Thyroid gland (tissue), 4 donors: ENCODE results near the gene KLF13. TPM values are rescaled to one million over a fixed set of nuclear protein-coding genes. Genes with fewer than 3 reads are reported as not detected.
"Not testable (repeated sequence)": the region's sequence is repeated elsewhere in the genome, so short reads cannot be mapped to it uniquely, and the experiment has no call there.

Experiments
- DNase-seq, 2 donors: peaks; one replicate each; pipeline ENCODE4 v3.0.0-alpha.2; 2019
- H3K27ac ChIP-seq, 3 donors: fragments of 200-600 bp; sonication (generic); 1 replicate in 2 of 3; 2 replicates in 1 of 3; pipeline ENCODE4 v1.5.1; 2016 to 2019; ENCODE audit warnings: mild to moderate bottlenecking in 1 of 3, moderate library complexity in 1 of 3
- H3K27me3 ChIP-seq: fragments of 200-600 bp; sonication (generic); one replicate; pipeline ENCODE4 v1.5.1; 2019
- H3K36me3 ChIP-seq, 2 donors: fragments of 200-600 bp; sonication (generic); one replicate each; pipeline ENCODE4 v1.5.1; 2016 to 2019
- H3K4me1 ChIP-seq, 2 donors: fragments of 200-600 bp; sonication (generic); one replicate each; pipeline ENCODE4 v1.5.1; 2017 to 2019
- H3K4me3 ChIP-seq, 3 donors: fragments of 200-600 bp; sonication (generic); replicated peaks in 1 of 3; 1 replicate in 2 of 3; 2 replicates in 1 of 3; pipeline ENCODE4 v1.5.1; 2016; ENCODE audit warnings: mild to moderate bottlenecking in 1 of 3
- H3K9me3 ChIP-seq: fragments of 200-600 bp; sonication (generic); one replicate; pipeline ENCODE4 v1.5.1; 2017
- POLR2A ChIP-seq, 2 donors: fragments of 450-650 bp; IDR thresholded peaks; one replicate each; pipeline ENCODE4 v1.6.1; 2017; ENCODE audit warnings: antibody characterized with exemption in 2 of 2, mild to moderate bottlenecking in 2 of 2, moderate library complexity in 1 of 2
- WGBS, 2 donors: methylation state at CpG; one replicate each; pipeline ENCODE4 v1.1.5; 2017; 5-methylcytosine and 5-hydroxymethylcytosine counted together
- intact Hi-C: fragments of 100-400 bp; cut with DNase I; formaldehyde crosslinking; loops from one replicate; pipeline ENCODE4 v1.15.1; 2023
- total RNA-seq, 4 donors: library from RNA; depleted of rRNA; stranded (reverse); fragments of >200 nt; gene quantifications; one replicate each; pipeline ENCODE4 v1.2.3, GENCODE V29; 2016
- TF ChIP-seq, protein P1 (sequence below), 6 experiments: fragments of 200-600 bp in 3 of 6; fragments of 450-650 bp in 3 of 6; sonication (generic) in 3 of 6; IDR thresholded peaks; one replicate each; pipeline ENCODE4 v1.5.1; 2016 to 2019; ENCODE audit warnings: antibody characterized with exemption in 6 of 6, mild to moderate bottlenecking in 2 of 6, inconsistent platforms in 1 of 6, moderate library complexity in 1 of 6

The KLF13 gene
- total RNA-seq, 4 donors from 2014 or later, result 84.0 to 117 (median 97.6) TPM

DNA sequence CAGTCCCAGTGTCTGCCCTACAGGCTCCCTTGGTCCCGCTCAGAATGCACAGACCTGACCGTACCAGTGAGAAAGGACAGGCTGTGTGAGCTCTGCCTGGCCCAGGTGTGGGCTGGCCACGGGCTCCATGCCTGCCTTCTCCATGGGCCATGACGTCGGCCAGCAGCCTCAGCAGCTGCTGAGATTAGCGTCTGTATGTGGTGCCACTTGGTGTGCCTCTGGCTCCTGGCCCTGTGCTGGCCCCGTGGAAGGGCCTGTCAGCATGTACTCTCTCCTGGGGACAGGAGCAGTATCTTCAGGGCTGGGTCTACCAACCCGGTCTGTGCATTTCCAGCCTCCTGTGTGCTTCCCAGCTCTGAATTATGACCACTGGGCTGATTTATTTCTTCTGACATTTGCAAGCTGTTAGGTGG, 25.7 kb downstream of the KLF13 start:
- Histone ChIP-seq H3K4me1 (peaks cover 90 to 100% of the 10 kb centered on the region in 2 donors), H3K27me3 (no peaks in the 10 kb centered on the region), H3K27ac (peak overlapping the region; percentile 96 to 100 (median 100)), H3K9me3 (no peaks in the 10 kb centered on the region), H3K36me3 (no peaks in the 10 kb centered on the region), H3K4me3 (no peak overlapping the region)
- TF ChIP-seq POLR2A (IDR thresholded peaks at IDR 0.05), result peak in 1 of 2 donors; percentile 61
- TF ChIP-seq, protein P1, sequence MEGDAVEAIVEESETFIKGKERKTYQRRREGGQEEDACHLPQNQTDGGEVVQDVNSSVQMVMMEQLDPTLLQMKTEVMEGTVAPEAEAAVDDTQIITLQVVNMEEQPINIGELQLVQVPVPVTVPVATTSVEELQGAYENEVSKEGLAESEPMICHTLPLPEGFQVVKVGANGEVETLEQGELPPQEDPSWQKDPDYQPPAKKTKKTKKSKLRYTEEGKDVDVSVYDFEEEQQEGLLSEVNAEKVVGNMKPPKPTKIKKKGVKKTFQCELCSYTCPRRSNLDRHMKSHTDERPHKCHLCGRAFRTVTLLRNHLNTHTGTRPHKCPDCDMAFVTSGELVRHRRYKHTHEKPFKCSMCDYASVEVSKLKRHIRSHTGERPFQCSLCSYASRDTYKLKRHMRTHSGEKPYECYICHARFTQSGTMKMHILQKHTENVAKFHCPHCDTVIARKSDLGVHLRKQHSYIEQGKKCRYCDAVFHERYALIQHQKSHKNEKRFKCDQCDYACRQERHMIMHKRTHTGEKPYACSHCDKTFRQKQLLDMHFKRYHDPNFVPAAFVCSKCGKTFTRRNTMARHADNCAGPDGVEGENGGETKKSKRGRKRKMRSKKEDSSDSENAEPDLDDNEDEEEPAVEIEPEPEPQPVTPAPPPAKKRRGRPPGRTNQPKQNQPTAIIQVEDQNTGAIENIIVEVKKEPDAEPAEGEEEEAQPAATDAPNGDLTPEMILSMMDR (IDR thresholded peaks at IDR 0.05), result no peak
- intact Hi-C loops, result no loop called here
- 3 to 23% methylated on average over 5 to 7 of the region's 8 CpGs for WGBS, 2 donors
- DNase-seq, result peak; percentile 81 to 87

DNA sequence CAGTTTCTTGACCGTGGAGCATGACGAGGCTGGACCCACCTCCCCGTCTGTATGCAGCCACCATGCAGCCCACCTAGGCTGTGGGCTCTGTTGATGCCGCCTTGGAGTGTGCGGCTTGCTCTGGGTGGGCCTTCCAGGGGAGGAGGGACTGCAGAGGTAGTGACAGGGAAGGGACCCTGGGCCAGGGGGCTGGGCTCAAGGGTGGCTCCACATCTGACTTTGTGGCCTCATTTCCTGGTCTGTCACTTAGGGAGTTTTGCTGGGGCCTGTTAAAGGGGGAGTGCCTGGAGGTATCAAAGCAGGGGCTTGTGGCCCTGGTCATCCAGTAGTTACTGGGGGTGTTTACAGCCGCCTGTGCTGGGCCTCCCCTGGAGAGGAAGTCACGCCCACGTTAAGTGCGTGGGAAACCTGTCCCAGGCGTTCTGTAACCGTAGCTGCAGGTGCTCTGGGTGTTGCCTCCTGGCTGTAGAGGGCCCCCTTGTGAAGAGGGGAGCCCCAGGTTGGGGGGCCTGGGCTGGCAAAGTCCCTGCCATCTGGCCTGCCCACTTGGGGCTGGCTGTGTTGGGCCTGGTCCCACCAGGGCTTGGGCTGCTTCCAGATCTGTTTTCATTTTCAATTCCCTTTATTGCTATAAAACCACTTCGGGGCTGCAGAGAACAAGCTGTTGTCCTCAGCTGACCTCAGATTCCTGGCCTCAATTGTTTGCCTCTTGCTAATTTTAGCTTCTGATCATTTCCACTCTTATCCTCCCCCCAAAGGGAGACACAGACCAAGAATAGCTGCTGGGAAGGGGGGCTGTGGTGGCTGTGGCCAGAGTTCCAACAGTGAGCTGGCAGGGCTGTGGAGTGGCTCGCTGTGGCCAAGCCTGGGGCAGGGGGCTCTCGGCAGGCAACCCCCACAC, 26.5 kb downstream of the KLF13 start:
- Histone ChIP-seq H3K27ac (peak overlapping the region; percentile 96 to 100 (median 100)), H3K9me3 (no peaks in the 10 kb centered on the region), H3K4me1 (peaks cover 98 to 100% of the 10 kb centered on the region in 2 donors), H3K36me3 (no peaks in the 10 kb centered on the region), H3K27me3 (no peaks in the 10 kb centered on the region), H3K4me3 (no peak overlapping the region)
- WGBS, 2 donors, result 30 to 31% methylated on average over 13 to 14 of the region's 14 CpGs
- DNase-seq, result peak; percentile 90 to 92
- TF ChIP-seq POLR2A (IDR thresholded peaks at IDR 0.05), result peak in 1 of 2 donors; percentile 69
- TF ChIP-seq, protein P1 (IDR thresholded peaks at IDR 0.05), result no peak
- intact Hi-C loops, result no loop called here

DNA sequence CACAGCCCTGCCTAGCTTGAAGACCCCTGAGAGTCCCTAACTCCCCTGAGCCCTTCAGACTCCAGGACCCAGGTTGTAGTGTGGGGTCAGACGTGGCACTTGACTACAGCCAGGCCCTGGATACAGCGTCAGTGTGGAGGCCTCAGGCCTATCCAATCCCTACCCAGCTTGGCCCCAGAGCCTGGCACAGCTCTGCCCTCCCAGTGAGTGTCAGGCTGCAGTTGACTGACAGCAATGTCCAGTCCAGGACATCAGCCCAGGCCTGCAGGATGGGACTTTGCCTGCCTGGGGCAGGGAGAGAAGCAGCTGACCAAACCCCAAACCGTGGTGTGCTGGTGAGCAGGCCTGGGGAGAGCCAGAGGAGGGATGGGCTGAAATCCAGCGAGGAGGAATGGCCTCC, 27.3 kb downstream of the KLF13 start:
- no peaks in the 10 kb centered on the region for H3K9me3 ChIP-seq
- no peaks in the 10 kb centered on the region for H3K27me3 ChIP-seq
- H3K27ac ChIP-seq, result peak overlapping the region; percentile 96 to 100 (median 100)
- intact Hi-C loops, result no loop called here
- peaks cover 100% of the 10 kb centered on the region in 2 donors for H3K4me1 ChIP-seq
- H3K4me3 ChIP-seq, result no peak overlapping the region
- TF ChIP-seq POLR2A (IDR thresholded peaks at IDR 0.05), result no peak
- TF ChIP-seq, protein P1 (IDR thresholded peaks at IDR 0.05), result no peak
- H3K36me3 ChIP-seq, result no peaks in the 10 kb centered on the region
- WGBS, 2 donors, result 34 to 43% methylated on average over 4 of the region's 4 CpGs
- DNase-seq, result peak; percentile 57 to 64

DNA sequence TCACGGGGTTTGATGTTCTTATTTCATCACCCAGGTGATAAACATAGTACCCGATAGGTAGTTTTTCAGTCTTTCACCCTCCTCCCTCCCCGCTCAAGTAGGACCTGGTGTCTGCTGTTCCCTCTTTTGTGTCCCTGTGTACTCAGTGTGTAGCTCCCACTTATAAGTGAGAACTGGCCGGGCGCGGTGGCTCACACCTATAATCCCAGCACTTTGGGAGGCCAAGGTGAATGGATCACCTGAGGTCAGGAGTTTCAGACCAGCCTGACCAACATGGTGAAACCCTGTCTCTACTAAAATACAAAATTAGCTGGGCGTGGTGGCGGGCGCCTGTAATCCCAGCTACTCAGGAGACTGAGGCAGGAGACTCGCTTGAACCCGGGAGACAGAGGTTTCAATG, 29.5 kb downstream of the KLF13 start:
- H3K4me3 ChIP-seq, result not testable (repeated sequence)

DNA sequence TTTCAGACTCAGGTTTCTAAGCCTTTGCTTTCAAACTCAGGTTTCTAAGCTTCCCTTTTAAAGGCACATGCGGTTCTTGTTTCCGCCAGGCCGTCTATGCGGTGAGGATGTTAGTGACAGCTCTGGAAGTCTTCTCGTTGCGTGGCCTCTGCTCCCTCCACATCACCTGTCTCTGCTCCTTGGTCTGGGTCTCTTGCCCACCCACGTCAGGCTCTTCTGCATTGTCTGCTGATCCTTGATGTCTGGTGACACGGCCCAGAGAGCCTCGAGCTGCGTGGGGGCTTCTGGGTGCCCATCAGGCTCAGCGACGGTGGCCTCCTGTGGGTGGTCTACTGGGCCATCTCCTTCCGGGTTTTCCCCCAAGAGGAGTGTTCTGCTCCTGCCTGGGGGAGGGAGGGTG, 30.5 kb downstream of the KLF13 start:
- H3K27ac ChIP-seq, result peak overlapping the region; percentile 96 to 100 (median 100)
- no peak for DNase-seq
- 64 to 76% methylated on average over 12 to 13 of the region's 13 CpGs for WGBS, 2 donors

More for the DNA sequence above, 29.5 kb downstream of the KLF13 start:
- Histone ChIP-seq H3K27ac (peak overlapping the region; percentile 96 to 100 (median 100)), H3K4me1 (peaks cover 100% of the 10 kb centered on the region in 2 donors)
- intact Hi-C loops, H3K36me3 ChIP-seq, H3K9me3 ChIP-seq, H3K27me3 ChIP-seq: not testable (repeated sequence)
- 93 to 94% methylated on average over 11 of the region's 11 CpGs for WGBS, 2 donors
- DNase-seq, result peak in 1 of 2 donors; percentile 39

More for the DNA sequence above, 30.5 kb downstream of the KLF13 start:
- Histone ChIP-seq H3K36me3 (no peaks in the 10 kb centered on the region), H3K27me3 (no peaks in the 10 kb centered on the region), H3K9me3 (no peaks in the 10 kb centered on the region), H3K4me3 (no peak overlapping the region), H3K4me1 (peaks cover 100% of the 10 kb centered on the region in 2 donors)
- intact Hi-C loops, result no loop called here
- no peak for TF ChIP-seq POLR2A (IDR thresholded peaks at IDR 0.05)
- TF ChIP-seq, protein P1 (IDR thresholded peaks at IDR 0.05), result no peak
